Gastrocnemius medialis (tissue), 4 donors: ENCODE data around the gene CHIC2.

ENCODE experiments used
- POLR2A ChIP-seq, 2 donors: fragments of 450-650 bp; IDR thresholded peaks; one replicate each; pipeline ENCODE4 v1.6.1; 2017; ENCODE audit warnings: antibody characterized with exemption in 2 of 2, mild to moderate bottlenecking in 2 of 2, moderate library complexity in 2 of 2
- TF ChIP-seq, protein P1 (sequence below), 5 experiments: fragments of 450-650 bp in 3 of 5; fragments of 200-600 bp in 2 of 5; sonication (generic) in 2 of 5; IDR thresholded peaks in 4 of 5; conservative IDR thresholded peaks in 1 of 5; 1 replicate in 4 of 5; 2 replicates in 1 of 5; pipeline ENCODE4 v1.5.1; 2016 to 2019; ENCODE audit warnings: antibody characterized with exemption in 5 of 5, mild to moderate bottlenecking in 3 of 5, moderate library complexity in 3 of 5

DNA sequence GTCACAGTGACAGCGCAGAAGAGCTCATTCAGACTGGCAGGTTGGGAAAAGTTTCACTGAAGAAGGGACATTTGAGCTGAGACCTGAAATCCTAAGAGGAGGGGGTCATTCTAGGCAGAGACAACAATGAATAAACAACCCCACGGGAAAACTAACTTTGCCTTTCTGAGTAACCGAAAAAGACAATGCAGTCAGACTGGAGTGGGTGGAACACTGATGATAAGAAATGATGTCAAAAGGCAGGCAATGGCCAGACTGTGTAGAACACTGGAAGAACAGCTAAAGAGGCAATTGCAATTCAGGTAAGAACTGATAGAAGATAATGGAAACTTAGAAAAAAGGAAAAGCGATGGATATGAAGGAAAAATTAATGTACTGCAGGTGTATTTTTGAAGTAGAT is 73.8 kb downstream of the CHIC2 start:
- TF ChIP-seq, protein P1, sequence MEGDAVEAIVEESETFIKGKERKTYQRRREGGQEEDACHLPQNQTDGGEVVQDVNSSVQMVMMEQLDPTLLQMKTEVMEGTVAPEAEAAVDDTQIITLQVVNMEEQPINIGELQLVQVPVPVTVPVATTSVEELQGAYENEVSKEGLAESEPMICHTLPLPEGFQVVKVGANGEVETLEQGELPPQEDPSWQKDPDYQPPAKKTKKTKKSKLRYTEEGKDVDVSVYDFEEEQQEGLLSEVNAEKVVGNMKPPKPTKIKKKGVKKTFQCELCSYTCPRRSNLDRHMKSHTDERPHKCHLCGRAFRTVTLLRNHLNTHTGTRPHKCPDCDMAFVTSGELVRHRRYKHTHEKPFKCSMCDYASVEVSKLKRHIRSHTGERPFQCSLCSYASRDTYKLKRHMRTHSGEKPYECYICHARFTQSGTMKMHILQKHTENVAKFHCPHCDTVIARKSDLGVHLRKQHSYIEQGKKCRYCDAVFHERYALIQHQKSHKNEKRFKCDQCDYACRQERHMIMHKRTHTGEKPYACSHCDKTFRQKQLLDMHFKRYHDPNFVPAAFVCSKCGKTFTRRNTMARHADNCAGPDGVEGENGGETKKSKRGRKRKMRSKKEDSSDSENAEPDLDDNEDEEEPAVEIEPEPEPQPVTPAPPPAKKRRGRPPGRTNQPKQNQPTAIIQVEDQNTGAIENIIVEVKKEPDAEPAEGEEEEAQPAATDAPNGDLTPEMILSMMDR (IDR thresholded peaks at IDR 0.05 in 4 of 5, conservative IDR thresholded peaks at IDR 0.05 in 1 of 5): no peak
- no peak for TF ChIP-seq POLR2A (IDR thresholded peaks at IDR 0.05)
